ENCODE results near the gene RAVER1. TPM values are rescaled to one million over a fixed set of nuclear protein-coding genes. Genes with fewer than 3 reads are reported as not detected.

RAVER1 gene
- total and polyA plus RNA-seq, 2 of the 13 experiments (the other 11 are each of a cell fraction or from before 2014, with no cell fraction given) = 3.6 to 7.9 TPM

GRCh38 chr19:10269333-10270179, 63.8 kb downstream of the RAVER1 start (continued):
- TF ChIP-seq RERE (CRISPR knock-in tag; IDR thresholded peaks at IDR 0.05; ENCODE audit: low read depth) (no peak), ARID4A (CRISPR knock-in tag; IDR thresholded peaks at IDR 0.05; ENCODE audit: borderline replicate concordance) (peak; percentile 38), IRF9 (CRISPR knock-in tag; IDR thresholded peaks at IDR 0.05; ENCODE audit: borderline replicate concordance) (no peak), ZMAT3 (CRISPR knock-in tag; conservative IDR thresholded peaks at IDR 0.05) (no peak), MXD4 (CRISPR knock-in tag; IDR thresholded peaks at IDR 0.05) (no peak), ZNF878 (CRISPR knock-in tag; IDR thresholded peaks at IDR 0.05) (no peak), ZNF609 (CRISPR knock-in tag; IDR thresholded peaks at IDR 0.05; ENCODE audit: borderline replicate concordance) (no peak), ZFAT (CRISPR knock-in tag; conservative IDR thresholded peaks at IDR 0.05) (no peak), ZNF496 (CRISPR knock-in tag; IDR thresholded peaks at IDR 0.05; ENCODE audit: insufficient replicate concordance) (no peak), ZNF552 (CRISPR knock-in tag; IDR thresholded peaks at IDR 0.05; ENCODE audit: borderline replicate concordance) (no peak), CBX1 (IDR thresholded peaks at IDR 0.05; ENCODE audit: low read depth) (no peak)

Measured in HepG2 (cell line).